ENCODE data around the gene SRCAP.

Gene SRCAP

GRCh38 chr16:30654856-30655255, 44.1 kb upstream of the SRCAP start:
- no peak for TF ChIP-seq CTCF (IDR thresholded peaks at IDR 0.05; ENCODE audit: control insufficient read depth, extremely low read depth, insufficient read depth)
- no peak for DNase-seq (ENCODE audit: low read depth)
- H3K4me3 ChIP-seq (ENCODE audit: low read depth, low read length) = no peak overlapping the region

GRCh38 chr16:30655815-30656347, 43.1 kb upstream of the SRCAP start:
- no peak overlapping the region for H3K4me3 ChIP-seq (ENCODE audit: low read depth, low read length)
- TF ChIP-seq CTCF (IDR thresholded peaks at IDR 0.05; ENCODE audit: control insufficient read depth, extremely low read depth, insufficient read depth) = no peak
- DNase-seq (ENCODE audit: low read depth) = no peak

GRCh38 chr16:30656388-30656787, 42.6 kb upstream of the SRCAP start:
- DNase-seq (ENCODE audit: low read depth) = no peak
- no peak overlapping the region for H3K4me3 ChIP-seq (ENCODE audit: low read depth, low read length)
- no peak for TF ChIP-seq CTCF (IDR thresholded peaks at IDR 0.05; ENCODE audit: control insufficient read depth, extremely low read depth, insufficient read depth)

GRCh38 chr16:30656974-30657865, 41.8 kb upstream of the SRCAP start:
- no peak for DNase-seq (ENCODE audit: low read depth)
- TF ChIP-seq CTCF (IDR thresholded peaks at IDR 0.05; ENCODE audit: control insufficient read depth, extremely low read depth, insufficient read depth) = no peak
- H3K4me3 ChIP-seq (ENCODE audit: low read depth, low read length) = peak overlapping the region; percentile 49

GRCh38 chr16:30657866-30658730, 40.9 kb upstream of the SRCAP start, which contains the start of gene FBRS:
Gene FBRS (plus strand): TSS chr16:30658431. CDS start chr16:30659519, 1,088 bp downstream.
- DNase-seq (ENCODE audit: low read depth) = peak; percentile 100
- H3K4me3 ChIP-seq (ENCODE audit: low read depth, low read length) = peak within 1 kb of the TSS; percentile 89
- TF ChIP-seq CTCF (IDR thresholded peaks at IDR 0.05; ENCODE audit: control insufficient read depth, extremely low read depth, insufficient read depth) = peak; percentile 95

GRCh38 chr16:30658731-30659506, 40.1 kb upstream of the SRCAP start:
- peak; percentile 85 for DNase-seq (ENCODE audit: low read depth)
- peak overlapping the region; percentile 89 for H3K4me3 ChIP-seq (ENCODE audit: low read depth, low read length)
- TF ChIP-seq CTCF (IDR thresholded peaks at IDR 0.05; ENCODE audit: control insufficient read depth, extremely low read depth, insufficient read depth) = no peak

All from LNCaP clone FGC (cell line).